Measurements from ENCODE around the gene GOLGA8S. TPM values are rescaled to one million over a fixed set of nuclear protein-coding genes. Genes with fewer than 3 reads are reported as not detected.

GOLGA8S gene
- polyA plus RNA-seq, 1 donor (not counting 4 experiments of a cell fraction or from before 2014, with no cell fraction given), result not detected

DNA sequence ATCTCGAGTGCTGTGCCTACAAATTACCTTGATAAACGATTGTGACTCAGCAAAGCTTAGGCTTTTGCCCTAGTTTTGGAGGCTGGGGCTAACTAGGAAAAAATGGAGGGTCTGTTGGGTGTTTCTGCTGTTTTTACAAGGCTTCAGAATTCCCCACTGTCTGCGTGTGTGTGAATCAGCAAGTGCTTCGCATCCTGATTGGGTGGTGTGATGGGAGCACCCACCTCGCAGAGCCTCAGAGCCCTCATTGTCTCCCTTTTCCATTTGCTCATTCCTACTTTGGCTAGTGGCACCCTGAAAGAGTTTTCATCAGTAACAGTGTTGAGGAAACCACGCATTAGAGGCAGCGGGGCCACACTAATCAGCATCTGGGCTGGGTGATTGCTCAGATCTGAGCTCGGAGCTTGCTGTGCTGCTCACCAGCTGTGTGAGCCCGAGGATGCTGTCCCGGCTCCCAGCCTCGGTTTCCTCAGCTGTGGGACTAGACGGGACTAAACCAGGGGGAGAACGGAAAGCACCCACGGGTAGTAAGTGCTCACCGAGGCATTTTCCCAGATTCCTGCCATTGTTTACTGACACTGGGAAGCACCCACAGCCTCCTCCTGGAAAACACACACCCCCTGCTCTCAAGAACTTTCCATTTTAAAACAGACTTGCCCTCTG, 40.6 kb downstream of the GOLGA8S start:
- H3K4me3 ChIP-seq (ENCODE audit: control insufficient read depth in 2 of 3, extremely low read depth in 1 of 3, insufficient read depth in 2 of 3, low read depth in 1 of 3, low read length in 3 of 3), result no peak overlapping the region
- H3K79me2 ChIP-seq (ENCODE audit: control insufficient read depth, insufficient read depth, low read length), result no peaks in the 10 kb centered on the region
- no peaks in the 10 kb centered on the region for H3K9me3 ChIP-seq (ENCODE audit: control insufficient read depth, low read depth, low read length)
- no peak overlapping the region for H3K4me2 ChIP-seq (ENCODE audit: control insufficient read depth, extremely low read depth, insufficient read depth, low read depth, low read length)
- H3K9ac ChIP-seq (ENCODE audit: control insufficient read depth, extremely low read depth, insufficient read depth, low read length), result no peak overlapping the region
- no peak overlapping the region for H3K27ac ChIP-seq (ENCODE audit: control insufficient read depth, insufficient read depth, low read length)
- H3K4me1 ChIP-seq (ENCODE audit: control insufficient read depth, extremely low read depth, insufficient read depth, low read length), result no peaks in the 10 kb centered on the region
- H2AFZ ChIP-seq (ENCODE audit: control insufficient read depth, low read length), result no peak overlapping the region
- H3K36me3 ChIP-seq (ENCODE audit: control insufficient read depth in 2 of 2, extremely low read depth in 1 of 2, insufficient read depth in 2 of 2, low read length in 2 of 2), result no peaks in the 10 kb centered on the region
- FAIRE-seq (no peak), DNase-seq (ENCODE audit: low read depth, low spot score) (no peak)
- H3K9me1 ChIP-seq (ENCODE audit: control insufficient read depth, extremely low read depth, insufficient read depth, low read length), result no peaks in the 10 kb centered on the region
- no peaks in the 10 kb centered on the region for H4K20me1 ChIP-seq (ENCODE audit: control insufficient read depth, extremely low read depth, insufficient read depth, low read length)
- no peak for TF ChIP-seq CTCF (optimal IDR thresholded peaks at IDR 0.05 in 1 of 3, IDR thresholded peaks at IDR 0.05 in 1 of 3, conservative IDR thresholded peaks at IDR 0.05 in 1 of 3; ENCODE audit: extremely low read depth in 1 of 3, insufficient read depth in 2 of 3, low read length in 3 of 3)
- TF ChIP-seq EZH2 (IDR thresholded peaks at IDR 0.05; ENCODE audit: low read length), result no peak
- no peaks in the 10 kb centered on the region for H3K27me3 ChIP-seq (ENCODE audit: control insufficient read depth, extremely low read depth, insufficient read depth, low read length)
- dilution Hi-C loops (cut with MboI; ENCODE audit: extremely low pct_ligation_motif_present, low sequenced_read_pairs), result no loop called here

DNA sequence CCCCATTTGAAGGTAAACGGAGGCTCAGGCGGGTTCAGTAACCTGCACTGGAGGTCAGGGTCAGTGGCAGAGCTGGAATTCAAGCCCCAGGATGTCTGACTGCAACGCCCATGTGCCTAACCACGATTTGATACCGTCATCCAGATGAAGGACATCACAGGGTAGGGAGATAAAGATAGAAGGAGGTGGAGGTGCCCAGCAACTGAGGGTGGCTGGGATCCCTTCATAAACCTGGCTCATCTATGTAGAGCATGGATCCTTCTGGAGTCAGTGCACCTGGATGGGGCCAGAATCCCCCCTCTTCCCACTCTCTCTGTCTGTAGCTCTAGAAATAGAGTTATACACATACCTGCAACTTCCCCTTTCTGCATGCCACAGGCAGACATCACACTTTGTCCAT, 41.3 kb downstream of the GOLGA8S start:
- no peaks in the 10 kb centered on the region for H3K9me3 ChIP-seq (ENCODE audit: control insufficient read depth, low read depth, low read length)
- no peak overlapping the region for H3K9ac ChIP-seq (ENCODE audit: control insufficient read depth, extremely low read depth, insufficient read depth, low read length)
- dilution Hi-C loops (cut with MboI; ENCODE audit: extremely low pct_ligation_motif_present, low sequenced_read_pairs), result no loop called here
- no peak for FAIRE-seq
- DNase-seq (ENCODE audit: low read depth, low spot score), result no peak
- no peaks in the 10 kb centered on the region for H4K20me1 ChIP-seq (ENCODE audit: control insufficient read depth, extremely low read depth, insufficient read depth, low read length)
- no peaks in the 10 kb centered on the region for H3K4me1 ChIP-seq (ENCODE audit: control insufficient read depth, extremely low read depth, insufficient read depth, low read length)
- H3K79me2 ChIP-seq (ENCODE audit: control insufficient read depth, insufficient read depth, low read length), result no peaks in the 10 kb centered on the region
- H3K4me2 ChIP-seq (ENCODE audit: control insufficient read depth, extremely low read depth, insufficient read depth, low read depth, low read length), result no peak overlapping the region
- TF ChIP-seq CTCF (optimal IDR thresholded peaks at IDR 0.05 in 1 of 3, IDR thresholded peaks at IDR 0.05 in 1 of 3, conservative IDR thresholded peaks at IDR 0.05 in 1 of 3; ENCODE audit: extremely low read depth in 1 of 3, insufficient read depth in 2 of 3, low read length in 3 of 3) (no peak), EZH2 (IDR thresholded peaks at IDR 0.05; ENCODE audit: low read length) (no peak)
- H3K27me3 ChIP-seq (ENCODE audit: control insufficient read depth, extremely low read depth, insufficient read depth, low read length), result no peaks in the 10 kb centered on the region
- H2AFZ ChIP-seq (ENCODE audit: control insufficient read depth, low read length), result no peak overlapping the region
- H3K36me3 ChIP-seq (ENCODE audit: control insufficient read depth in 2 of 2, extremely low read depth in 1 of 2, insufficient read depth in 2 of 2, low read length in 2 of 2), result no peaks in the 10 kb centered on the region
- H3K9me1 ChIP-seq (ENCODE audit: control insufficient read depth, extremely low read depth, insufficient read depth, low read length), result no peaks in the 10 kb centered on the region
- no peak overlapping the region for H3K4me3 ChIP-seq (ENCODE audit: control insufficient read depth in 2 of 3, extremely low read depth in 1 of 3, insufficient read depth in 2 of 3, low read depth in 1 of 3, low read length in 3 of 3)
- no peak overlapping the region for H3K27ac ChIP-seq (ENCODE audit: control insufficient read depth, insufficient read depth, low read length)
